Activated CD4-positive, alpha-beta T cell treated with anti-CD3 and anti-CD28 coated beads, Interleukin-2, amount 50 U/mL, for 4 hours (primary cell): ENCODE measurements around the gene SCD.

ENCODE experiments used
- DNase-seq, 2 experiments: peaks; one replicate each; pipeline ENCODE4 v3.0.0-alpha.2; 2020

The SCD gene

GRCh38 chr10:100401631-100402328, 54.7 kb downstream of the SCD start:
- DNase-seq, result no peak

DNA sequence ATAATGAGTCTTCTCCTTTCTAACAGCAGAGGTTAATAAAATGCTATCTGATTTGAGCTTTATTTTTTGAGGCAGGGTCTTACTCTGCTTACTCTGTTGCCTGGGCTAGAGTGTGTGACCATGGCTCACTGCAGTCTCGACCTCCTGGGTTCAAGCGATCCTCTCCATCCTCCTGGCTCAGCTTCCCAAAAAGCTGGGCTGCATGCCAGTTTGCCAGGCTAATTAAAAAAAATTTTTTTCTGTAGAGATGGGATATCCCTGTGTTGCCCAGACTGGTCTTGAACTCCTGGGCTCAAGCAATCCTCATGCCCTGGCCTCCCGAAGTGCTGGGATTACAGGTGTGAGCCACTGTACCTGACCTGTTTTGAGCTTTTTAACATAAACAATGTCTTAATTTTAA, 56.7 kb downstream of the SCD start:
- no peak for DNase-seq

GRCh38 chr10:100413173-100413572, 66.1 kb downstream of the SCD start:
- DNase-seq, result no peak
